Activated T-cell treated with anti-CD3 and anti-CD28 coated beads for 48 hours (primary cell): ENCODE results near the gene SYNE4.
"Not testable (repeated sequence)": the region's sequence is repeated elsewhere in the genome, so short reads cannot be mapped to it uniquely, and the experiment has no call there.

ENCODE experiments used
- DNase-seq: peaks from one replicate; pipeline ENCODE4 v3.0.0-alpha.2; 2020; ENCODE audit warnings: low read depth

The SYNE4 gene

GRCh38 chr19:36008336-36008978, at the start of gene SYNE4:
SYNE4 (minus strand) TSS chr19:36008813; CDS start chr19:36008681, 132 bp downstream.
- no peak for DNase-seq

GRCh38 chr19:36054733-36055686, 46.4 kb upstream of the SYNE4 start, which contains the start of gene WDR62:
WDR62 (plus strand) TSS chr19:36054897; CDS start chr19:36054972, 75 bp downstream.
- peak; percentile 94 for DNase-seq

GRCh38 chr19:36054119-36054732, 45.6 kb upstream of the SYNE4 start, which contains the start of gene THAP8:
THAP8 (minus strand) TSS chr19:36054285; CDS start chr19:36054217, 68 bp downstream.
- DNase-seq: peak; percentile 99

- no peak for DNase-seq
Measured at GRCh38 chr19:36051637-36052036, 43.0 kb upstream of the SYNE4 start.

GRCh38 chr19:36051236-36051635, 42.6 kb upstream of the SYNE4 start:
- no peak for DNase-seq

- no peak for DNase-seq
Measured at GRCh38 chr19:36049080-36049698, 40.6 kb upstream of the SYNE4 start.

- DNase-seq: no peak
Measured at GRCh38 chr19:36047835-36048234, 39.2 kb upstream of the SYNE4 start.

GRCh38 chr19:36046443-36047050, 37.9 kb upstream of the SYNE4 start:
- no peak for DNase-seq

- no peak for DNase-seq
Measured at GRCh38 chr19:36043952-36044351, 35.3 kb upstream of the SYNE4 start.

- DNase-seq: no peak
Measured at GRCh38 chr19:36041831-36042230, 33.2 kb upstream of the SYNE4 start.

- not testable (repeated sequence) for DNase-seq
Measured at GRCh38 chr19:36041092-36041491, 32.5 kb upstream of the SYNE4 start.

GRCh38 chr19:36040495-36040894, 31.9 kb upstream of the SYNE4 start:
- no peak for DNase-seq

GRCh38 chr19:36032251-36033104, 23.9 kb upstream of the SYNE4 start, which contains the start of gene CLIP3:
CLIP3 (minus strand) TSS chr19:36032873; CDS start chr19:36032357, 516 bp downstream.
- peak; percentile 43 for DNase-seq

- no peak for DNase-seq
Measured at GRCh38 chr19:36031308-36031707, 22.7 kb upstream of the SYNE4 start.

- DNase-seq: no peak
Measured at GRCh38 chr19:36030264-36031148, 21.9 kb upstream of the SYNE4 start.

GRCh38 chr19:36028313-36029041, 19.9 kb upstream of the SYNE4 start:
- DNase-seq: no peak

- no peak for DNase-seq
Measured at GRCh38 chr19:36027696-36028095, 19.1 kb upstream of the SYNE4 start.

- no peak for DNase-seq
Measured at GRCh38 chr19:36026091-36026876, 17.7 kb upstream of the SYNE4 start.
